Body of pancreas (tissue), 4 donors: ENCODE data around the gene ZC2HC1C. TPM values are rescaled to one million over a fixed set of nuclear protein-coding genes. Genes with fewer than 3 reads are reported as not detected.

Source experiments
- ATAC-seq: fragments of 150-250 bp; one replicate; pipeline ENCODE4 v1.9.1; 2016
- DNase-seq, 4 donors: peaks; one replicate each; pipeline ENCODE4 v3.0.0-alpha.2; 2019
- H3K27ac ChIP-seq, 4 donors: fragments of 200-600 bp; sonication (generic); 1 replicate in 3 of 4; 2 replicates in 1 of 4; pipeline versions ENCODE4 v1.5.1 to v1.6.1; 2016 to 2019; ENCODE audit warnings: mild to moderate bottlenecking in 1 of 4, mixed read lengths in 1 of 4, moderate library complexity in 1 of 4
- H3K27me3 ChIP-seq, 2 donors: fragments of 200-600 bp; sonication (generic); one replicate each; pipeline ENCODE4 v1.6.0; 2016; ENCODE audit warnings: mild to moderate bottlenecking in 1 of 2
- H3K36me3 ChIP-seq, 2 donors: fragments of 200-600 bp; sonication (generic); replicated peaks in 1 of 2; 2 replicates each; pipeline ENCODE4 v1.5.1; 2016; ENCODE audit warnings: low read depth in 2 of 2; ENCODE audit not compliant: insufficient read depth in 1 of 2
- H3K4me1 ChIP-seq: fragments of 200-600 bp; sonication (generic); one replicate; pipeline ENCODE4 v1.6.0; 2016
- H3K4me3 ChIP-seq, 2 donors: fragments of 200-600 bp; sonication (generic); 1 replicate in 1 of 2; 2 replicates in 1 of 2; pipeline ENCODE4 v1.5.1; 2016 to 2019
- H3K9me3 ChIP-seq, 3 donors: fragments of 200-600 bp; sonication (generic); 1 replicate in 2 of 3; 2 replicates in 1 of 3; pipeline ENCODE4 v1.5.1; 2016
- POLR2A ChIP-seq, 3 donors: fragments of 450-650 bp; IDR thresholded peaks; one replicate each; pipeline ENCODE4 v1.6.1; 2016; ENCODE audit warnings: antibody characterized with exemption in 3 of 3, mild to moderate bottlenecking in 2 of 3
- WGBS, 2 donors: methylation state at CpG; one replicate each; pipeline ENCODE4 v1.1.5; 2017; 5-methylcytosine and 5-hydroxymethylcytosine counted together
- intact Hi-C: fragments of 100-400 bp; cut with DNase I; formaldehyde crosslinking; loops from one replicate; pipeline ENCODE4 v1.15.1; 2023
- total RNA-seq, 2 donors: library from RNA; depleted of rRNA; stranded (reverse); fragments of >200 nt; gene quantifications; one replicate each; pipeline ENCODE4 v1.1.0, GENCODE V29; 2016
- TF ChIP-seq, protein P1 (sequence below), 7 experiments: fragments of 450-650 bp in 4 of 7; fragments of 200-600 bp in 3 of 7; sonication (generic) in 3 of 7; IDR thresholded peaks; one replicate each; pipeline ENCODE4 v1.5.1; 2016 to 2019; ENCODE audit warnings: antibody characterized with exemption in 7 of 7

Gene ZC2HC1C
- total RNA-seq, 2 donors from 2014 or later: 7.3 to 7.8 TPM

DNA sequence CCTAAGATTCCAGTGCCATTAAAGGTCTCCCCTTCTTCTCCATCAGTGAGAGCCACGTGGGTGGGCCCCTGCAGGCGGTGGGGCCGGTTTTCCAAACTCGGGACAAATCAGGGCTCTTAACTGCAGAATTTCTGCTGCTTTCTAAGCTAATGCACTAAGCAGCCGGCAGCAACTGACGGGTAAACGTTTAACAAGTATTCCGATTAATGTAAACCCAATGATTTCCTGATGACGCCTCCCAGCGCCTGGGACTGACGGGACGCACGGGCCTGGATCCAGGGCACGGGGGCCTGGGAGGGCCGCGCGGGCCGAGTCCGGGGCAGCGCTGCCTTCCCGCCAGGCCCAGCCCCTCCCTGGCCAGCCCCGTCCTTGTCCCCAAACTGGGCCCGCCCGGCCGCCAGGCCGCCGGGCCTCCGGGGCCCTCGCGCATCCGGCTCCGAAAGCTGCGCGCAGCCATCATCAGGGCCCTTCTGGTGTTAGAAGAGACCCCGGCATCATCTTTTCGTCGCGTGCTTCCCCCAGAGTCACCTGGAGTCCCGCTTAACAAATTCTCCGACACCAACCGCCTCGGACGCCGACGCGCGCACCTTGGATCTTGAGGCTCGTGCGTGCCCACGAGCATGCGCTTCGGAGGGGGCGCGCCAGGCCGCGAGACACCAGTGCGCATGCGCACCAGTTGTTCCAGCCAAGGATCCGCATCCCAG lies 18.4 kb upstream of the ZC2HC1C start, which contains the start of gene MLH3:
MLH3 (minus strand) TSS at position 616 of the 704 bp plus-strand sequence. CDS start 1,812 bp downstream, outside the sequence.
- DNase-seq (peak; percentile 82 to 88 (median 84)), ATAC-seq (peak; percentile 87)
- H3K27ac ChIP-seq: peak within 1 kb of the TSS; percentile 71 to 95 (median 92)
- peak within 1 kb of the TSS; percentile 48 to 73 for H3K4me3 ChIP-seq
- H3K36me3 ChIP-seq: no peaks in the 10 kb centered on the region
- intact Hi-C loops: no loop called here
- H3K4me1 ChIP-seq: peaks cover 18% of the 10 kb centered on the region
- TF ChIP-seq, protein P1, sequence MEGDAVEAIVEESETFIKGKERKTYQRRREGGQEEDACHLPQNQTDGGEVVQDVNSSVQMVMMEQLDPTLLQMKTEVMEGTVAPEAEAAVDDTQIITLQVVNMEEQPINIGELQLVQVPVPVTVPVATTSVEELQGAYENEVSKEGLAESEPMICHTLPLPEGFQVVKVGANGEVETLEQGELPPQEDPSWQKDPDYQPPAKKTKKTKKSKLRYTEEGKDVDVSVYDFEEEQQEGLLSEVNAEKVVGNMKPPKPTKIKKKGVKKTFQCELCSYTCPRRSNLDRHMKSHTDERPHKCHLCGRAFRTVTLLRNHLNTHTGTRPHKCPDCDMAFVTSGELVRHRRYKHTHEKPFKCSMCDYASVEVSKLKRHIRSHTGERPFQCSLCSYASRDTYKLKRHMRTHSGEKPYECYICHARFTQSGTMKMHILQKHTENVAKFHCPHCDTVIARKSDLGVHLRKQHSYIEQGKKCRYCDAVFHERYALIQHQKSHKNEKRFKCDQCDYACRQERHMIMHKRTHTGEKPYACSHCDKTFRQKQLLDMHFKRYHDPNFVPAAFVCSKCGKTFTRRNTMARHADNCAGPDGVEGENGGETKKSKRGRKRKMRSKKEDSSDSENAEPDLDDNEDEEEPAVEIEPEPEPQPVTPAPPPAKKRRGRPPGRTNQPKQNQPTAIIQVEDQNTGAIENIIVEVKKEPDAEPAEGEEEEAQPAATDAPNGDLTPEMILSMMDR (IDR thresholded peaks at IDR 0.05): peak in 1 of 7 experiments; percentile 11
- peak; percentile 37 to 76 (median 75) for TF ChIP-seq POLR2A (IDR thresholded peaks at IDR 0.05)
- WGBS, 2 donors: 0 to 1% methylated on average over 33 to 59 of the region's 59 CpGs
- H3K27me3 ChIP-seq: no peaks in the 10 kb centered on the region
- no peaks in the 10 kb centered on the region for H3K9me3 ChIP-seq

DNA sequence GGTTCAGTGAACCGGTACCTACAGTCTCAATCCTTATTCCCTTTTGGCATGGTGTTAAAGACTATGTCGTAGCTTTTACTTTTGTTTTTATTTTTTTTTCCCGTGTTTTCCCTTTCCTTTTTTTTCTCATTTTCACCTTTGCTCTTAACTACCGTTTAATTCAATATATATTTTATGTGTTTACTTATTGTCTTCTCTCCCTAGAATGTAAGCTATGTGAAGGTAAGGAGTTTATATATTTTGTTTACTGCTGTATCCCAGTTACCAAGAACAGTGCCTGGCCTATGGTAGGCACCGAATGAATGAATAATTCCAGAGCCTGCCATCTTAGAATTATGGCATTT lies 17.9 kb upstream of the ZC2HC1C start:
- Histone ChIP-seq H3K36me3 (no peaks in the 10 kb centered on the region), H3K9me3 (no peaks in the 10 kb centered on the region), H3K27me3 (no peaks in the 10 kb centered on the region), H3K4me1 (peaks cover 18% of the 10 kb centered on the region), H3K4me3 (peak overlapping the region; percentile 48 to 73), H3K27ac (peak overlapping the region in 3 of 4 donors; percentile 89 to 95 (median 94))
- intact Hi-C loops: no loop called here
- TF ChIP-seq, protein P1 (IDR thresholded peaks at IDR 0.05): no peak
- no peak for TF ChIP-seq POLR2A (IDR thresholded peaks at IDR 0.05)
- no peak for DNase-seq
- ATAC-seq: no peak
- 20 to 21% methylated on average over 5 of the region's 5 CpGs for WGBS, 2 donors

DNA sequence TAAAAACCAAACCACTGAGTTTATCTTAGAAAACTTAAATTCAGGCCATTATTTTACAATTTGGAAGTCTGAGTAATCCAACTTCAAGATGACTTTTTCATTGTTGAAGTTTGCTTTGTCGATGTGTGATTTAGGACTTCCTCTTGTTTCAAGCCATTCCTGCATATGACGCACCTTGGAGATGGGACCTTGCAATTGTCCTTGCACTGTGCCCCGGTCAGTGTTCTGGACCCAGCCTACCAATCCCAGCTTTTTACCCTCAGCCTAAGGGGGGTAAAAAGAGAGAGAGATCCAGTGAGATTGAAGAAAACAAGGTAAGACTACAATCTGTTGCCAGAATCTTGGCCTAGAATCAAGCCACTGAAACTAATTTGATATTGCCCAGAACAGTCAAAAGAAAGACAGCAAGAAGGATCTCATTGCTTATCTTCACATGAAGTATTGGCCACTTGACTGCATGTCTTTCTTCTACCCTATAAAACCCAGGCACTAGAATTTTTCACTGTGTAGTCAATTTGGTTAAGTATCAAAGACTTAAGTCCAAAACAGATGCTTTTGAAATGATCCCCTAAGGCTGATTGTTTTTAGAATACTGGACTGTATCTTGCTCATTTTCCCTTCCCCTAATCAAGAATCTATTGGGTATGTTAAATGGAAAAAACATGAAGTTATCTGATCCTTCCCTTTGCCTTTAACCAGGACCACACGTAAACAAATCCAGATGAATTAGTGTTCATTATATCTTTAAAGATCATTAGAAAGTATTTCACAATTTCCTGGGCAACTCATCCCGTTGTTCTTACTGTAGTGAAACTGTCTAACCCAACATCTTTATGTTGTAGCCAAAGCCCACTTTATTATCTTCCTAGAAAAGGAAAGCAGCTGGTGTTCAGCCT lies 15.8 kb upstream of the ZC2HC1C start:
- H3K4me1 ChIP-seq: peaks cover 18% of the 10 kb centered on the region
- H3K36me3 ChIP-seq: no peaks in the 10 kb centered on the region
- DNase-seq: no peak
- no peaks in the 10 kb centered on the region for H3K27me3 ChIP-seq
- H3K27ac ChIP-seq: no peak overlapping the region
- intact Hi-C loops: no loop called here
- no peaks in the 10 kb centered on the region for H3K9me3 ChIP-seq
- no peak overlapping the region for H3K4me3 ChIP-seq
- no peak for ATAC-seq
- WGBS, 2 donors: 66 to 70% methylated on average over 5 of the region's 5 CpGs
- TF ChIP-seq, protein P1 (IDR thresholded peaks at IDR 0.05): no peak

DNA sequence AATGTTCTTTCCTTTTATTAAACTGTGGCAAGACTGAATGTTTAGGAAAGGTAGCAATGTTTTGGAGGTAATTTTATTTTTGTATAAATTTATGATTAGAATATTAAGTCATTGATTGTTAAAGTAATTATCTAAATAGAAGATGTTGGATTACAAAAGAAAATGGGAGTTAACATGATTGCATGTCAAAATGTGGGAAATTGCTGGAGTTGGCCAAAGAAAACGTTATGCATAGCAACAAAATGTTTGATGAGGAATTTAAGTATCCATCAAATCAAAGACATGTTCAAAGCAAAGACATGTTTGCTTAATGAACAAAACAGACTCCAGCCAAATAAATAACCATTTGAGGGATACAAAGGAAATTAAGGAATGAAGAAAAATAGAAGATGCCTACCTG lies 15.0 kb upstream of the ZC2HC1C start:
- no peak for ATAC-seq
- no peak for TF ChIP-seq POLR2A (IDR thresholded peaks at IDR 0.05)
- TF ChIP-seq, protein P1 (IDR thresholded peaks at IDR 0.05): no peak
- intact Hi-C loops: no loop called here

More for the DNA sequence above, 15.0 kb upstream of the ZC2HC1C start:
- 50% methylated on average over 1 of the region's 1 CpG for WGBS, 2 donors
- H3K27me3 ChIP-seq: no peaks in the 10 kb centered on the region
- H3K9me3 ChIP-seq: no peaks in the 10 kb centered on the region
- H3K36me3 ChIP-seq: no peaks in the 10 kb centered on the region
- no peak overlapping the region for H3K27ac ChIP-seq
- no peak for DNase-seq
- peaks cover 14% of the 10 kb centered on the region for H3K4me1 ChIP-seq
- H3K4me3 ChIP-seq: no peak overlapping the region
